HG03280 (cell line): ENCODE results near the gene RPTOR.
"Not testable (repeated sequence)": the region's sequence is repeated elsewhere in the genome, so short reads cannot be mapped to it uniquely, and the experiment has no call there.

Experiments
- ATAC-seq: cut with Tn5 transposase; IDR thresholded peaks from one replicate; pipeline ENCODE4 v1.9.1; 2021; ENCODE audit warnings: mild to moderate bottlenecking, moderate library complexity; ENCODE audit not compliant: unreplicated experiment

The RPTOR gene

DNA sequence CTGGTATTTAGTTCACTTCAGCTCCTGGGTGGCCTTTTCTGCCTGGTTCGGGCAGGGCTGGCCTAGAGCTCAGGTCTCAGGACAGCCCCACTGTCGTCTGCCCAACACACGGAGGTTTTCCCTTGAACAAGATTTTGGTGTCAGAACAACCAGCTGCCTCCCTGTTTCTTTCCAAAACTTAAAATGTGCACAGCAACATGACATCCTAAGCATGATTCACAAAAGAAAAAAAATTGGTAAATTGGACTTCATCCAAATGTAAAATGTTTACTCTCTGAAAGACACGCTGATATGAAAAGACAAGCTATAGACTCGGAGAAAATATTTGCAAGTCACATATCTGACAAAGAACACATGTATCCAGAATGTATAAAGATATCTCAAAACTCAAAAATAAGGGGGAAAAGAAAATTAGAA, 249.2 kb downstream of the RPTOR start:
- ATAC-seq, result no peak

DNA sequence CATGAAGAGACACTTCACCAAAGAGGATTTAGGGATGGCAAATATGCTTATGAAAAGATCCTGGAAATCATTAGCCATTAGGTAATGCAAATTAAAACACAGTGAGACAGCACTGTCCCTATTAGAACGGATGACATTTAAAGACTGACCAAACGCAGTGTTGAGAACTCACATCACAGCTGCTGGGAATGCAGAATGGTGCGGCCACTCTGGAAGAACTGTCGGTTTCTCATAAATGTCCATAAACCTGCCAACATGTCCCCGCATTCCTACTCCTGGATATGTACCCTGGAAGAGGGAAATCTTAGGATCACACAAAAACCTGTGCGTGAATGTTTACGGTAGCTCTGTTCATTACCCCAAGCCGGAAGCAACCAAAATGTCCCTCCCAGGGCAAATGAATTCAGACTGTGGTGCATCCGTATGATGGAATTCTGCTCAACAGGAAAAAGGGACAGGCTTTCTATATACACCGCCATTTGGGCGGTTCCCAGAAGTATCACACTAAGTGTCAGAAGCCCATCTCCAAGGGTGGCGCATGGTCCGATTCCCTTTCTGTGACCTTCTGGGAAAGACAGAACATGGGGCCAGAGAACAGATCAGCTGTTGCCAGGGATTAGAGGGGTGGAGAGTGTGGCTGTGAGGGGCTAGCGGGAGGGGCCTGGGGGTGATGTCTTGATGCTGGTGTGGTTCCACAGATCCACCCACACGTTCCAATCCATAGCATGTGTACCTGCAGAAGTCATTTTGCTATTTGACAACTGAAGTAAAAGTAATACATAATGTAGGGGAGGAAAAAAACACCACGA, 249.8 kb downstream of the RPTOR start:
- ATAC-seq, result no peak

DNA sequence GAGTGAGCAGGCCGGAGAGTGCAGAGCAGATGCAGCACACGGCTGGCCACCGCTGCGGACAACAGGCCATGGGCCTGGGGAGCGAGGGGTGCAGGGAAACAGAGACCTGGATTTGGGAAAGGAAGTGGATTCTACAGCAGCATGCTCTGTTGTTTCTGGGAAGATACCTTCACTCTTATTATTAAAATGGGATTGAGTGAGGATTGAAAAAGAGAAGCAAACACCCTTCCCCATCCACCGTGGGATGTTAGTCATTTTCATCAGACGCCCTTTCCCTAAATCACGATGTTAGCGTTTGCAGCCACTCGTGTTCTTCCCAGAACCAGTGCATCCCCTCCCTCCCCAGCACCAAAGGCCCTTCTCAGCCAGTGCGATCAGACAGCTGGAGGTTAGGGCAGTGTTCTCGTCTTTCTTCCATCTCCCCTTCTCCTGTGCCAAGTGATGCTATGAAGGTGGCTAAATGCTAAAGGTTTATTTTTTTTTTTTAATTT, 250.5 kb downstream of the RPTOR start:
- no peak for ATAC-seq

DNA sequence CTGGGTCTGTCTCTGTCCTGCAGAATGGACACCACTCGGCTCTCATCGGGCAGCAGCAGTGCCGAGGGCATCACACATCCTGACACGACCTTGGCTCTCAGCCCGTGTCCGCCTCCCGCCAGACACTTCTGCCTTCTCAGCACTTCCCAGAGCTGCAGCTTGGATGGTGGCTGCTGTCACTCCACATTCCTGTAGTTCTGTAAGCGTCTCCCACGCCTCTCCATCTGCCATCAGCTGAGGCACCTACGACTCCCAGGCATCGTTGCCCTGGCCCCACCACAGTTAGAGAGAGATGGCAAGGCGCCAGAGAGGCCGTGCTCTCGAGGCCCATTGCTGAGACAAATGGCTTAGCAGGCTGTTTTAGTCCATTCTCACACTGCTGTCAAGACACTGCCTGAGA, 251.1 kb downstream of the RPTOR start:
- no peak for ATAC-seq

DNA sequence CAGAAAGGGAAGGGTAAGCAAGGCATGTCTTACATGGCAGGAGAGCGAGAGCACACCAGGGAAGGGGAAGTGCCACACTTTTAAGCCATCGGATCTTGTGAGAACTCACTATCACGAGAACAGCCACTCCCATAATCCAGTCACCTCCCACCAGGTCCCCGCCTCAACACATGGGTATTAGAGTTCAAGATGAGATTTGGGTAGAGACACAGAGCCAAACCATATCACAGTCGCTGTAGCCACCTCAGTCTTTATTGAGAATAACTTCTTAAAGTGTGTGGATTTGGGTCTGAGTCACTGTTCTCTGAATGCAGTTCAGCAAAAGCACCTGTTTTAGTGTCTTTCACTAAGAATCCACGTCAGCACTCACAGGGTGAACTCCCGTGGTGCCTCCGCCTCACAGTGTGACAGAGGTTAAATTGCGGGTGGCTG, 251.8 kb downstream of the RPTOR start:
- ATAC-seq, result no peak

DNA sequence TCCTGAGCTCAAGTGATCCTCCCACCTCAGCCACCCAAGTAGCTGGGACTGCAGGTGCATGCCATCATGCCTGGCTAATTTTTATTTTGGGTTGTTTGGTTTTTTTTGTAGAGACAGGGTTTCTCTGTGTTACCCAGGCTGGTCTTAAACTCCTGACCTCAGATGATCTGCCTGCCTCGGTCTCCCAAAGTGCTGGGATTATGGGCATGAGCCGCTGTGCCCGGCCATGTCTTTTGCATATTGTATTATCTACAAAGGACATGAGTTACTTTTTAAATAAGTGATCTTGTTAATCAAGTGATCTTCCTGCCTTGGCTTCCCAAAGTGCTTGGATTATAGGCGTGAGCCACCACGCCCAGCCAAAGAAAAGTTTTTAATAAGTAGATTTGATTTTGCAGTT, 252.6 kb downstream of the RPTOR start:
- not testable (repeated sequence) for ATAC-seq

DNA sequence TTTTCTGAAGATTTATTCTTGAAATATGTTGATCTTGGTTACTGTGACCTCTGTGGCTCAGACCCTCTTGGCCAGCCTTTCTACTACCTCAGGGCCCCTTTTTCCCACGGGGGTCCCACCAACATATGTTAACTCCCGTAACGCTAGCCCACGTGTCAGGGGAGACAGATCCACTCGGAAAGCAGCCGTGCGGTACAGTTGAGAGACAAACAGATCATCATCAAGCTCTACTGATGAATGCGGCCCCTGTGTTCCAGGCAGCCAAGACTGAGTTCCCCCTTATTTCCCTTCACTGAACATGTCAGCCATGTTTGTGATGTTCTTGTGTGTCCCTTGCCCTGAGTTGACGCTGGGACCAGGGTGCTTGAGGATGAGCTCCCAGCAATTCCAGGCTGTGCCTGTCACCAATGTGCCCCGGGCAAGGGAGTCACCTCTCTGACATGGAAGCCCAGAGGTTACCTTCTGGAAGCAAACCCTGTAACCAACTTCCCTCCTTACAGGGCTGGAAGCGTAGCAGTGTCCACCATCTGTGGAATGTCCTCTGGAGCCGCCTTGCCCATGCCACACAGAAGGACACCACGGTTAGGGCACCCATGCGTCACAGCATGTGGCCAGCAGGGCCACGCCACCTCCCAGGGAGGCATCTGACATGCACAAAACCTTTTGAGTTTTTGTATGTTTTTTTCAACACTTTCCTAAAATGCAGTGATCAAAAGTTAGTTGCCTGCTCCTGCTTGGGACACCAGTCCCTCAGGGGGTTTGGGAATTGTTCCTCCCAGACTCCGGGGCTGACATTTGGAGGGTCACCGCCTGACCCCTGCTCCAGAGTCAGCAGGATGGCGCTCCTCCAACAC, 253.3 kb downstream of the RPTOR start:
- no peak for ATAC-seq

DNA sequence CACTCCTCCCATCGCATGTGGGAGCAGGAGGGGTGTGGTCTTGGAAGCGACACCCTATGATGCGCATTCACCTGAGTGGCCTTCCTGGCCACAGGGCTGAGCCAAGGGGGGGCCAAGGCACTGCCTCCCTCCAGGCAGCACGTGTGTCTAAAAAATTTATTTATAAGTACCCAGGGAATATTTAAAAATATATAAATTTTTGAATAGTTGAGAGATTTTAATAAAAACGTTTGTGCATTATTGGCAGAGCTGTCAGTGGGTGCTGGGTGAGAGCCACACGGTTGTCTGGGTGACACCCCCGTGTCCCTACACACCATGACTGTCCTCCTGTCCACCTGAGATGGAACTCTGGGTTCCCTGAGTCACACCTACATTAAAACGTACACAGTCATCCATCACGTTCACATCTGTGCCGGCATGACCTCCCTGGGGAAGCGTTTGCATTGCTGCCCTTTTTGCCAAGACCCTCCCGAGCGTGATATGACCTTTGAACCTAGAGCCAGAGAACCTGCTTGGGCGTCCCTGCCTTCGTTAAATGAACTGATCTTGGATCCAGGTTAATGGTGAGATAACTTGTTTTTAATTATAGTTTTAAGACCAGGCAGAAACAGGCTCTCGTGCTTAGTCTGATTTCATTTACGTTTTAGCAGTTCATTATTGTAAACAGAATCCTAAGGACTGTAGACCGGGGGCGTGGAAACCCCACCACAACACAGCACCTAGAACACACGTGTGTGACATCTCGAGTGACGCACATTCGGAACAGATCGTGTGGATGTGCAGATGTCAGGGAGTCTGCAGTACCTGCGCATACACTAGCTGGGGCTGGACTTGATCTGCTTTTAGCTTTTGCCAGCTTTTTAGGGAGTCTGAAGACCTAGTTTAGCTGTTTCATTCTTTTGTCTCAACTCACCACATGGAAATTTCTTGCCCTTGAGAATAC, 254.2 kb downstream of the RPTOR start:
- ATAC-seq, result no peak

DNA sequence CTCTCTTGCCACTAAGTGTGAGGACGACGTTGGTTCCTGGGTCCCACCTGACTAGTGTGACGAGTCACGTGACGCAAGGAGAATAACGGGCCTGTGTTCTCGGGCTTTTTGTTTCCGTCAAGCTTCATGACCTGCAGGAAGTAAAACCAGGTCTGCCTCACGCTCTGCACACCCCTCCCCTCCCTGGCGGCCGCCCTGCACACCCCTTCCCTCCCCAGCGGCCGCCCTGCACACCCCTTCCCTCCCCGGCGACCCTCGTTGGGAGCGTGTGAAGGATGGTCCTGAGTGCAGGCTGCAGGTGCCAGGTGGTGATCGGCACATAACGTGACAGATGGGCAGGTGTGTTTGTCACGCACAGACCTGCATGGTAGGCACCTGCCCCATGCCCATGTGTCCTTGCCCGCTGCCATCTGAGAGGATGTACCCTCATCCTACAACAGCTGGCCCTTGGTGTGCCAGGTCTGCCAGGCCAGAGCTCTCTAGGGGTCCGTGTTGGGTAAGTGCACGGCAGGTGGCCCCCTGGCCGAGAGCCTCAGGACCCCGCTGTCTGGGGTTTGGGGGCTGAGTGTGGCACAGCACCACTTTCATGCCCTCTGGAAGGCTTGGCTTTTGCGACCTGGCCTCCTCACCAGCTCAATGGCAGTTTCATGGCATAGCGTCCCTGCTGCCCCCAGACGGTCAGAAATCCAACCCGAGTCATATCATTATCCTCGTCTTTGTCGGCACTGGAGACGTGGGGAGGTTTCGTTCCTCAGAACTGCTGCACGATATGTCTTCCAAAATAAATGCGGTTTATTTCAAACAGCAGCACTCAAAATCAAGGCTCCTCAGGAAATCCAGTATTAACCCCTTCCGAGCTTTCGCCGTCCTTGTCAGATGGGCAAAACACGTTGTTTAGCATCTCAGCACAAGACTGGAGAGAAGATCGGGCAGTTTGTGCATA, 255.2 kb downstream of the RPTOR start:
- ATAC-seq, result no peak

DNA sequence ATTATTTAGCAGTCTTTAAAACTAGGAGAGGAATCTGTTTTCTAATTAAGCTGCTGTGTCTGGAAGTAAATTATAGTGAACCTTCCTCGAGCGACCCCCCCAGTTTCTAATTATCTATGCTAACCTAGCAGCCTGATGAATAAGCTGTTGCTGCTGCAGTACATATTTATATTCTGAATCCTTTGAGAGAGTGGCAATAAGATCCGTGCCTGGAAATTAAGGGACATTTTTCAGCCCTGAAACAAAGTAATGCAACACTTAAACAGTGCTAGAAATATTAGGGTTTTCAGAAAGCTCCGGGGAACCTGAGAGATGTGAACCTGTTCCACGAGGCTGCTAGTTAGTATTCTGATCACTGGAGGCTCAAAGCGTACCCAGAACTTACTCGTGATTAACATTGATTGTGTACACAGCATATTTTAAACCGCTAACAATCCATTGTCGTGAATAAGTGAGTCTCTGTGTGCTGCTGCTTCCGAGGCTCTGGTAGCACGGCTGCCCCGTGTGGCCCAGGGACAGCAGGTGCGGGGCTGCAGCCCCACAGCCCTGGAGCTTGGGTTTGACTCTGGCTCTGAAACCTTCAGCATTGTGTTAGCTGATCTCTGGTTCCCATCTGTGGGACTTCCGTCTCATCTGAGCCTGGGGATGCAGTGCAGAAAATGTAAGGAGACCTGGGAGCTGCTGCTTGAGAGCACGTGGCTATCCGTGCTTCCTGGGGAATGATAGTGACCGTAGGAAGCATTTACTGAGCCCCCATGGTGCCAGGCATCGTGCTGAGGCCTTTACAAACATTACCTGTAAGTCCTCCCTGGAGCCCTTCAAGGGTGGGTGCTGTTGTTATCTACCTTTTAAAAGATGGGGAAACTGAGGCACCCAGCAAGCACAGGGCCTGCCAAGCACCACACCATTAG, 256.1 kb downstream of the RPTOR start:
- ATAC-seq, result no peak

DNA sequence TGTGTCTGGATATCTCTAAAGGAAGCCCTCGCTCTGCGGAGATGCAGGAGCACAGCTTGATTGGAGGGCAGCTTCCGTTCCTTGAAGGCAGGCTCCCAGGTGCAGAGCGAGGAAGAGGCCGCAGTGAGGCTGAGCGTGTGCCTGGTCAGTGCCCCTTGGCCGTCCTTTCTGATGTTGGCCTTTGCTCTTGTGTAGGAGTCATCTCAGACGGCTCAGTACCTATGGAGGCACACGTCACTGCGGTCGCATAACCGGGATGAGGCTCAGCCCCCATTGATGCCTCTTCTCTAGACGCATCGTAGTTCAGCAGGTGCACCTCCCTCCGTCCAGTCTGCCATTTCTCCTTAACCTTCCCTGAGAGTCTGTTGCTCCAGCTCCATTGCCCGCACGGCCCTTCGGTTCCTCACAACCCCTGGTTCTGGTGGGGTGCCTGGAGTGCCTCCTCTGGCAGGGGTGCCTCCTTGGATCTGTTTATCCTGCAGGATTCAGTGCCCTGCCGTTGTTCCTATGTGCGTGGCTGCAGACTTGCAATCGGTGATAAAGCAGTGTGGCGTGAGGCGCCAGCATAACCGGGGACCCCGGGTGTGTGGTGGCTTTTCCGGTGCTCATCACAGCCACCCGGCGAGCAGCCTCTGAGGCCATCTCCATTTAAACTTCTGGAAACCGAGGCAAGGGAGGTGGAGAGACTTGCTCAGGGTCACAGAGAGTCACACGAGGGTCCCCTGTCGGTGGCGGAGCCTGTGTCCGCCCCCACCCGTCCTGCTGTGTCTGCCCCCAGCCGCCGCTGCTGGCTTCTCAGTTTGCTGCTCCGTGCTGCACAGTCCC, 258.2 kb downstream of the RPTOR start:
- ATAC-seq, result no peak

DNA sequence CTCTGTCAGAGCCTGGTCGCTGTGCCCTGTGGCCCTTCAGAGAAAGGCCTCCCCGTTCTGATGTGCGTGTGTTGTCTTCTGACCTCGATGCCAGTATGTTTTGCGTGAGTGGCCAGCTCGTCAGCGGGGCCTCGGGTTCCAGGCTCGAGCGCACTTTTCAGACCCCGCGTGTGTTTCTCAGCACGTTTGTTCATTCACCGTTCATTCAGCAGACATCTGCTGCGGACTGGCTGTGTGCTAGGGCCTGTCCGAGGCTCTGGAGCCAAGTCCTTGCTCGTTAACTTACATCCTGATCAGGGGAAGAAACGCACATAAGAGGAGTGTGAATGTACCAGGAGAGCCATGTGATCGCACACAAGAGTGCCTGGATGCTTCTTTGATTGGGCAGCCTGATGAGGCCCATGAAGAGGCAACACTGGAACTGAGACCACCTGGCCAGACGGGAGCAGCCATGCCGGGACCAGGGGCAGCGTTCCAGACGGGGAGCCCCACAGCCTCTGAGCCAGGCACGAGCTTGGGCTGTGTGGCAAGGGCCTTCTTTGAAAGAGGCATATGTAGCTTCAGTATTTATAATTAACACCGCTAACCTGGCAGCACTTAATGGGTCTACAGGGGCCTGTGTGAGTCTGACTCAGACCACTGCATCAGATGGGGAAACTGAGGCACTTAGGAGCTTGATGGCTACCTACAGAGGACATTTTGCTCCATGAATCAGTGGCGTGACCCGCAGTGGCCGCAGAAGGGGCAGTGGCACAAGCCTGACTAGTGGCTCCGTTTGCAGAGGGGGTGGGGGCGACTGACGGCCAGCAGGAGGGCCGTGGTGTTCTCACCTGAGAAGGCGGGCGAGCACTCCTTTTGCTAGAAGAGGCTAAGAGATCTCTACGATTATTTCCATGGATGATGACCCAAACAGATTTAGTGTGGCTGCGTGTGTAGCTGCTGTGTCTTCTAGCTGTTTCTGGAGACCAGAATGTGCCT, 259.1 kb downstream of the RPTOR start:
- no peak for ATAC-seq

DNA sequence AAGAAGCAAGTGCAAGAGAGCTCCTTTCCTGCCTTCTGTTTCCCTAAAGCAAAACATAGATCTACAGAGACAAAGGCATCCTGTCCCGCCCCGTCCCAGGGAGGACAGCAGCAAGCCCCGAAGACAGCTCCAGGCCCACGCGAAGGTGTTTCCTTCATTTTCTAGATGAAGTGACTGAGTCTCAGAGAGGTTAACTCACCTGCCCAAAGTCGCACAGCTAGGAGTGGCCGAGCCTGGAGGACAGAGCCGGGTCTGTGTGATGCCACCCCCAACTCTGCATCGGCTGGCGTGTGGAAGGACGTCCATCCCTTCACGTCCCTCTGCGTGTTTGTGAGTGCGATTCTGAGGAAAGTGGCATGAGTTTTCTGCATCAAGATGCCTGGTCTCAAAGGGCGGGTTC, 259.8 kb downstream of the RPTOR start:
- no peak for ATAC-seq

DNA sequence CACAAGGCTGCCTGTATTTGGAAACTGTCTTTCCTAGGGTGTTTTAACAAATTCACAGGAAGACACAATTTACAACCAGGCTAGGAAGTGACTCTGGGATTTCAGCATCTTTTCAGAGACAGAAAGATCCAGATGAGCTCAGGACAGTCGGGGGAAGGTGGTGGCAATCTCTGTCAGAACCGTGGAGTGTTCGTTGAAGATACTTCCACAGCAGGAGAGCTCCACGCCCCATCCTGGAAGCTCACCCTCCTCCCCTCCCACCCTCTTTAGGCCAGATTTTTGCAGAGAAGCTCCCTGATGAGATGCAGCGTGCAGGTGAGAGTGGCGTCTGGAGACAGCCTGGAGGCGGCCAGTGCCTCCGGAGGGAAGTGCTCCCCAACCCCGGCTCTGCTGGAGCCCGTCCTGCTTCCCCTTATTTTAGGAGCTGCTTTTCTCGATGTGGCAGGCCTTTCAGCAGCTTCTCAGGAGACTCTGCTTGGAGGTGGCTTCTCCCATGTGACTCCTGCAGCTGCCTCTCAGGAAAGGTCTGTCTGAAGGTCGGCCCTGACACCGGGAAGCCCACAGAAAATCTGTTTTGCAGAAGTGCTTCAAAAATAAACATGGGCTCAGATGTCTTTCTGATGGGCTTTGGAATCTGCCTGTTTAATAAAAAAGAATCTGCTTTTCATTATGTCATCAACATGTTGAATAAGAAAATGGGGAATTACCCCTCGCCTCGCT, 260.6 kb downstream of the RPTOR start:
- no peak for ATAC-seq

DNA sequence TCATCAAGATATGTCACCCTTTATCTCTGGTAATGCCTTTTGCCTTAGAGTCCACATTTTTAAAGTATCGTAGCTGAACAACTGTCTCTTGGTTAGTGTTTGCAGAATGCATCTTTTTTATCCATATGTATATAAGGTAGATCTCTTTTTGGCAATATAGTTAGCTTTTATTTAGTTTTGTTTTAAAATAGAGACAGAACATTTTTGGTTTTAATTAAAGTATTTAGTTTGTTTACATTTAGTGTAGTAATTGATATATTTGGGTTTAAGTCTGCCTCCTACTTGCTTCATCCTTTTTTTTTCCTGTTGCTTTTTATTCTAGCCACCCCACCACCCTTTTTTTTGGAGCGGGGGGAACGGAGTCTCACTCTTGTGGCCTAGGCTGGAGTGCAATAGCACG, 262.4 kb downstream of the RPTOR start:
- no peak for ATAC-seq

DNA sequence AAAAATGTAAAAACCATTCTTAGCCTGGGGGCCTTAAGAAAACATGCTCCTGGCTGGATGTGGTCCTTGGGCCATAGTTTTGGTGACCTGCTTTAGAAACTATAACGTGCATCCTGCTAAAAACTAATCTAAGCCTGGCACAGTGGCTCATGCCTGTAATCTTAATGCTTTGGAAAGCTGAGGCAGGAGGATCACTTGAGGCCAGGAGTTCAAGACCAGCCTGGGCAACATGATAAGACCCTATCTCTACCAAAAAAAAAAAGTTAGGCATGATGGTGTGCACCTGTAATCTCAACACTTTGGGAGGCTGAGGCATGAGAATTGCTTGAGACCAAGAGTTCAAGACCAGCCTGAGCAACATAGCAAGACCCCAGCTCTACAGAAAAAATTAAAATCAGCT, 263.2 kb downstream of the RPTOR start:
- no peak for ATAC-seq
